HG02571 (cell line): ENCODE results near the gene LIPC.

Experiments
- ATAC-seq: cut with Tn5 transposase; IDR thresholded peaks from one replicate; pipeline ENCODE4 v1.9.1; 2021; ENCODE audit warnings: mild to moderate bottlenecking, moderate library complexity; ENCODE audit not compliant: unreplicated experiment

Gene LIPC

GRCh38 chr15:58453931-58454793 is 22.4 kb downstream of the LIPC start:
- peak; percentile 68 for ATAC-seq

- no peak for ATAC-seq
Observed at GRCh38 chr15:58454950-58455401, 23.2 kb downstream of the LIPC start.

GRCh38 chr15:58457466-58457965 is 25.7 kb downstream of the LIPC start:
- ATAC-seq: no peak

- ATAC-seq: no peak
Observed at GRCh38 chr15:58458076-58458475, 26.3 kb downstream of the LIPC start.

- ATAC-seq: no peak
Observed at GRCh38 chr15:58459045-58459444, 27.3 kb downstream of the LIPC start.

- no peak for ATAC-seq
Observed at GRCh38 chr15:58459560-58459959, 27.8 kb downstream of the LIPC start.

- no peak for ATAC-seq
Observed at GRCh38 chr15:58460116-58460790, 28.5 kb downstream of the LIPC start.

GRCh38 chr15:58460872-58461271 is 29.1 kb downstream of the LIPC start:
- ATAC-seq: no peak

GRCh38 chr15:58462547-58462946 is 30.8 kb downstream of the LIPC start:
- ATAC-seq: no peak

GRCh38 chr15:58462973-58463663 is 31.3 kb downstream of the LIPC start:
- no peak for ATAC-seq

GRCh38 chr15:58463815-58464650 is 32.2 kb downstream of the LIPC start:
- no peak for ATAC-seq

- ATAC-seq: no peak
Observed at GRCh38 chr15:58465070-58465469, 33.3 kb downstream of the LIPC start.

- ATAC-seq: no peak
Observed at GRCh38 chr15:58465866-58466517, 34.2 kb downstream of the LIPC start.

- no peak for ATAC-seq
Observed at GRCh38 chr15:58466566-58466965, 34.8 kb downstream of the LIPC start.

- ATAC-seq: no peak
Observed at GRCh38 chr15:58467121-58467721, 35.4 kb downstream of the LIPC start.

GRCh38 chr15:58467722-58468423 is 36.1 kb downstream of the LIPC start:
- no peak for ATAC-seq

GRCh38 chr15:58469432-58470353 is 37.9 kb downstream of the LIPC start:
- no peak for ATAC-seq

GRCh38 chr15:58471348-58471747 is 39.6 kb downstream of the LIPC start:
- no peak for ATAC-seq
